Measurements from ENCODE around the gene GSTK1. TPM values are rescaled to one million over a fixed set of nuclear protein-coding genes. Genes with fewer than 3 reads are reported as not detected.
A peak's percentile ranks its signal among the peaks of the same experiment; 100 is the strongest.

The GSTK1 gene
- total and polyA plus RNA-seq, 9 of the 15 experiments (the other 6 are each of a cell fraction or from before 2014, with no cell fraction given), result 155 to 441 (median 233) TPM

- TF ChIP-seq, protein P1, sequence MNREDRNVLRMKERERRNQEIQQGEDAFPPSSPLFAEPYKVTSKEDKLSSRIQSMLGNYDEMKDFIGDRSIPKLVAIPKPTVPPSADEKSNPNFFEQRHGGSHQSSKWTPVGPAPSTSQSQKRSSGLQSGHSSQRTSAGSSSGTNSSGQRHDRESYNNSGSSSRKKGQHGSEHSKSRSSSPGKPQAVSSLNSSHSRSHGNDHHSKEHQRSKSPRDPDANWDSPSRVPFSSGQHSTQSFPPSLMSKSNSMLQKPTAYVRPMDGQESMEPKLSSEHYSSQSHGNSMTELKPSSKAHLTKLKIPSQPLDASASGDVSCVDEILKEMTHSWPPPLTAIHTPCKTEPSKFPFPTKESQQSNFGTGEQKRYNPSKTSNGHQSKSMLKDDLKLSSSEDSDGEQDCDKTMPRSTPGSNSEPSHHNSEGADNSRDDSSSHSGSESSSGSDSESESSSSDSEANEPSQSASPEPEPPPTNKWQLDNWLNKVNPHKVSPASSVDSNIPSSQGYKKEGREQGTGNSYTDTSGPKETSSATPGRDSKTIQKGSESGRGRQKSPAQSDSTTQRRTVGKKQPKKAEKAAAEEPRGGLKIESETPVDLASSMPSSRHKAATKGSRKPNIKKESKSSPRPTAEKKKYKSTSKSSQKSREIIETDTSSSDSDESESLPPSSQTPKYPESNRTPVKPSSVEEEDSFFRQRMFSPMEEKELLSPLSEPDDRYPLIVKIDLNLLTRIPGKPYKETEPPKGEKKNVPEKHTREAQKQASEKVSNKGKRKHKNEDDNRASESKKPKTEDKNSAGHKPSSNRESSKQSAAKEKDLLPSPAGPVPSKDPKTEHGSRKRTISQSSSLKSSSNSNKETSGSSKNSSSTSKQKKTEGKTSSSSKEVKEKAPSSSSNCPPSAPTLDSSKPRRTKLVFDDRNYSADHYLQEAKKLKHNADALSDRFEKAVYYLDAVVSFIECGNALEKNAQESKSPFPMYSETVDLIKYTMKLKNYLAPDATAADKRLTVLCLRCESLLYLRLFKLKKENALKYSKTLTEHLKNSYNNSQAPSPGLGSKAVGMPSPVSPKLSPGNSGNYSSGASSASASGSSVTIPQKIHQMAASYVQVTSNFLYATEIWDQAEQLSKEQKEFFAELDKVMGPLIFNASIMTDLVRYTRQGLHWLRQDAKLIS (CRISPR knock-in tag; IDR thresholded peaks at IDR 0.05), result no peak
- TF ChIP-seq ZNF780A (CRISPR knock-in tag; IDR thresholded peaks at IDR 0.05) (no peak), ZBTB11 (CRISPR knock-in tag; IDR thresholded peaks at IDR 0.05) (no peak), TRIM24 (IDR thresholded peaks at IDR 0.05) (no peak), RBBP5 (IDR thresholded peaks at IDR 0.05; ENCODE audit: borderline replicate concordance, insufficient read depth, low read length, poor library complexity, severe bottlenecking) (no peak), ZNF197 (CRISPR knock-in tag; IDR thresholded peaks at IDR 0.05; ENCODE audit: low read depth) (0 out of 2 replicates have a peak, but pooled peaks have one; percentile 64), POLR3A (IDR thresholded peaks at IDR 0.05; ENCODE audit: borderline replicate concordance, extremely low read depth, insufficient read depth, insufficient read length) (no peak), ZNF395 (CRISPR knock-in tag; IDR thresholded peaks at IDR 0.05) (0 out of 2 replicates have a peak, but pooled peaks have one; percentile 29), SP1 (CRISPR knock-in tag; IDR thresholded peaks at IDR 0.05) (no peak), ZNF785 (CRISPR knock-in tag; IDR thresholded peaks at IDR 0.05) (no peak), BRD9 (IDR thresholded peaks at IDR 0.05; ENCODE audit: low read depth, partially characterized antibody) (no peak), TCFL5 (CRISPR knock-in tag; conservative IDR thresholded peaks at IDR 0.05) (no peak), ZNF316 (IDR thresholded peaks at IDR 0.05) (0 out of 2 replicates have a peak, but pooled peaks have one; percentile 46), RUNX1 (IDR thresholded peaks at IDR 0.05; ENCODE audit: low read depth) (no peak)
- TF ChIP-seq, protein P2, sequence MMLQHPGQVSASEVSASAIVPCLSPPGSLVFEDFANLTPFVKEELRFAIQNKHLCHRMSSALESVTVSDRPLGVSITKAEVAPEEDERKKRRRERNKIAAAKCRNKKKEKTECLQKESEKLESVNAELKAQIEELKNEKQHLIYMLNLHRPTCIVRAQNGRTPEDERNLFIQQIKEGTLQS (IDR thresholded peaks at IDR 0.05), result peak; percentile 56; the same call in 1 of the 2 replicates
- TF ChIP-seq, protein P2 (CRISPR knock-in tag; conservative IDR thresholded peaks at IDR 0.05), result no peak
Measured at GRCh38 chr7:143257501-143257900, 5.7 kb upstream of the GSTK1 start (continued).

All from K562 (cell line).